A549 (cell line): ENCODE results near the gene BCL2. TPM values are rescaled to one million over a fixed set of nuclear protein-coding genes. Genes with fewer than 3 reads are reported as not detected.

ENCODE experiments used
- ATAC-seq, 2 experiments: fragments of 200-7000 bp in 1 of 2; fragments of >200 bp in 1 of 2; cut with Nextera tagmentation in 1 of 2; cut with Tn5 transposase in 1 of 2; 3 replicates each; pipeline versions ENCODE4 v1.8.0 to v1.9.1; 2018 to 2020; ENCODE audit warnings: mild to moderate bottlenecking in 1 of 2, moderate library complexity in 1 of 2
- CTCF ChIA-PET: fragments of 300-600 bp; sonication (Branson Sonifier 250); formaldehyde crosslinking; extraction: SDS; loops from one replicate; lab custom pipeline; 2021; ENCODE audit warnings: antibody characterized with exemption, inconsistent platforms; lab: Yijun Ruan, JAX
- POLR2A ChIA-PET: fragments of 350-600 bp; formaldehyde crosslinking; extraction: SDS; loops from one replicate; lab custom pipeline; 2021; ENCODE audit warnings: antibody characterized with exemption, inconsistent platforms; lab: Yijun Ruan, JAX
- DNase-seq, 2 experiments: peaks; one replicate each; pipeline versions ENCODE4 v3.0.0 to v3.0.0-alpha.2; 2011 to 2016; ENCODE audit warnings: low read depth in 1 of 2, low spot score in 1 of 2
- FAIRE-seq: peaks from 2 replicates; lab custom pipeline; 2011; peaks lifted over from hg19 to GRCh38; lab: Jason Lieb, UNC
- H3K27ac ChIP-seq, 2 experiments: fragments of >200 bp; sonication (Bioruptor Twin); formaldehyde crosslinking; 3 replicates each; pipeline ENCODE4 v1.5.1; 2016 to 2017
- H3K4me1 ChIP-seq: fragments of >200 bp; sonication (Bioruptor Twin); formaldehyde crosslinking; 3 replicates; pipeline ENCODE4 v1.6.1; 2016
- H3K4me2 ChIP-seq: fragments of >200 bp; sonication (Bioruptor Twin); formaldehyde crosslinking; 3 replicates; pipeline ENCODE4 v1.6.1; 2016
- H3K4me3 ChIP-seq: fragments of >200 bp; sonication (Bioruptor Twin); formaldehyde crosslinking; 3 replicates; pipeline ENCODE4 v1.5.1; 2016
- H3K9me3 ChIP-seq: fragments of >200 bp; sonication (Bioruptor Twin); formaldehyde crosslinking; 3 replicates; pipeline ENCODE4 v1.6.1; 2016
- BCL3 ChIP-seq: fragments of >200 bp; sonication (Bioruptor Twin); formaldehyde crosslinking; IDR thresholded peaks from 3 replicates; pipeline ENCODE4 v1.6.1; 2016
- CBX2 ChIP-seq: fragments of 200-600 bp; sonication (generic); IDR thresholded peaks from 2 replicates; pipeline ENCODE4 v1.6.1; 2016; ENCODE audit warnings: low read depth, mild to moderate bottlenecking, borderline replicate concordance
- CBX8 ChIP-seq: fragments of 200-600 bp; sonication (generic); IDR thresholded peaks from 2 replicates; pipeline ENCODE4 v1.6.1; 2016
- CEBPB ChIP-seq, 2 experiments: fragments of >200 bp in 1 of 2; sonication (Bioruptor Twin) in 1 of 2; formaldehyde crosslinking in 1 of 2; IDR thresholded peaks; 2 replicates each; pipeline ENCODE4 v1.6.1; 2012 to 2016
- CHD2 ChIP-seq: fragments of 150-350 bp; IDR thresholded peaks from 2 replicates; pipeline ENCODE4 v1.6.1; 2014; ENCODE audit warnings: low read length; ENCODE audit not compliant: partially characterized antibody
- EHF ChIP-seq: fragments of 250-450 bp; sonication (Bioruptor Pico); IDR thresholded peaks from 2 replicates; pipeline ENCODE4 v1.5.0; 2020; ENCODE audit warnings: mild to moderate bottlenecking
- ELK1 ChIP-seq: fragments of 150-350 bp; IDR thresholded peaks from 2 replicates; pipeline ENCODE4 v1.6.1; 2014; ENCODE audit warnings: low read depth, mild to moderate bottlenecking, low read length
- EP300 ChIP-seq, 2 experiments: fragments of >200 bp; sonication (Bioruptor Twin); formaldehyde crosslinking; IDR thresholded peaks; 2 replicates in 1 of 2; 3 replicates in 1 of 2; pipeline ENCODE4 v1.6.1; 2016 to 2017
- FOXS1 ChIP-seq: fragments of 250-450 bp; sonication (Bioruptor Pico); IDR thresholded peaks from 2 replicates; pipeline ENCODE4 v1.5.0; 2020; ENCODE audit warnings: mild to moderate bottlenecking, moderate library complexity
- GATA3 ChIP-seq: IDR thresholded peaks from 2 replicates; pipeline ENCODE4 v1.6.1; 2012; ENCODE audit warnings: borderline replicate concordance
- KDM5A ChIP-seq: fragments of 200-600 bp; sonication (generic); IDR thresholded peaks from 2 replicates; pipeline ENCODE4 v1.6.1; 2016; ENCODE audit warnings: antibody characterized with exemption, mild to moderate bottlenecking
- MAFK ChIP-seq: fragments of 450-650 bp; IDR thresholded peaks from 2 replicates; pipeline ENCODE4 v1.6.1; 2014; ENCODE audit not compliant: partially characterized antibody
- MYC ChIP-seq: IDR thresholded peaks from 2 replicates; pipeline ENCODE4 v1.6.1; 2012; ENCODE audit warnings: mild to moderate bottlenecking, inconsistent platforms, low read length, improper control_type of control experiment, borderline replicate concordance
- NFE2L2 ChIP-seq: fragments of 150-350 bp; conservative IDR thresholded peaks from 2 replicates; pipeline ENCODE4 v1.6.1; 2014; ENCODE audit warnings: low read length
- NPAS2 ChIP-seq: fragments of 250-450 bp; sonication (Bioruptor Pico); IDR thresholded peaks from 2 replicates; pipeline ENCODE4 v1.8.0; 2022; ENCODE audit warnings: mild to moderate bottlenecking, moderate library complexity, borderline replicate concordance
- PBX3 ChIP-seq: IDR thresholded peaks from 2 replicates; pipeline ENCODE4 v1.6.1; 2012
- PHF8 ChIP-seq: fragments of 200-600 bp; sonication (generic); IDR thresholded peaks from 2 replicates; pipeline ENCODE4 v1.6.1; 2016; ENCODE audit warnings: low read depth, mild to moderate bottlenecking, antibody characterized with exemption, moderate library complexity, borderline replicate concordance
- TFCP2L1 ChIP-seq: fragments of 250-450 bp; sonication (Bioruptor Pico); IDR thresholded peaks from 2 replicates; pipeline ENCODE4 v1.5.0; 2021; ENCODE audit warnings: mild to moderate bottlenecking
- ZC3H11A ChIP-seq: fragments of 450-650 bp; IDR thresholded peaks from 2 replicates; pipeline ENCODE4 v1.6.1; 2014; ENCODE audit warnings: antibody characterized with exemption, mild to moderate bottlenecking
- ZFP36 ChIP-seq: fragments of 450-650 bp; IDR thresholded peaks from 2 replicates; pipeline ENCODE4 v1.6.1; 2014; ENCODE audit warnings: borderline replicate concordance; ENCODE audit not compliant: partially characterized antibody
- ZNF302 ChIP-seq: fragments of 250-450 bp; sonication (Bioruptor Pico); IDR thresholded peaks from 2 replicates; pipeline ENCODE4 v1.9.0; 2021; ENCODE audit warnings: inconsistent platforms, mild to moderate bottlenecking, moderate library complexity
- WGBS: methylation state at CpG from one replicate; pipeline ENCODE4 v1.1.6; 2017; ENCODE audit errors: missing lambda C conversion rate; 5-methylcytosine and 5-hydroxymethylcytosine counted together
- polyA plus RNA-seq, 4 experiments: library from polyadenylated mRNA; depleted of rRNA in 3 of 4; stranded (reverse); fragments of >200 nt; fragmentation: RNase III in 1 of 4; extraction: RNeasy Plus Mini Kit Qiagen cat#74134 plus additional on column Dnase treatment in 1 of 4; gene quantifications; 2 replicates in 3 of 4; 3 replicates in 1 of 4; pipeline ENCODE4 v1.2.3, GENCODE V29; 2011 to 2017
- TF ChIP-seq, protein P1 (sequence below): fragments of 200-600 bp; sonication (generic); IDR thresholded peaks from 2 replicates; pipeline ENCODE4 v1.6.1; 2016; ENCODE audit warnings: antibody characterized with exemption, mild to moderate bottlenecking, moderate library complexity
- TF ChIP-seq, protein P2 (sequence below): IDR thresholded peaks from 2 replicates; pipeline ENCODE4 v1.6.1; 2012

BCL2 gene
- polyA plus RNA-seq, 2 of the 4 experiments (the other 2 are of a cell fraction), result 0.50 to 0.61 TPM

GRCh38 chr18:63297687-63298399 lies 21.7 kb downstream of the BCL2 start (continued):
- TF ChIP-seq, protein P1, sequence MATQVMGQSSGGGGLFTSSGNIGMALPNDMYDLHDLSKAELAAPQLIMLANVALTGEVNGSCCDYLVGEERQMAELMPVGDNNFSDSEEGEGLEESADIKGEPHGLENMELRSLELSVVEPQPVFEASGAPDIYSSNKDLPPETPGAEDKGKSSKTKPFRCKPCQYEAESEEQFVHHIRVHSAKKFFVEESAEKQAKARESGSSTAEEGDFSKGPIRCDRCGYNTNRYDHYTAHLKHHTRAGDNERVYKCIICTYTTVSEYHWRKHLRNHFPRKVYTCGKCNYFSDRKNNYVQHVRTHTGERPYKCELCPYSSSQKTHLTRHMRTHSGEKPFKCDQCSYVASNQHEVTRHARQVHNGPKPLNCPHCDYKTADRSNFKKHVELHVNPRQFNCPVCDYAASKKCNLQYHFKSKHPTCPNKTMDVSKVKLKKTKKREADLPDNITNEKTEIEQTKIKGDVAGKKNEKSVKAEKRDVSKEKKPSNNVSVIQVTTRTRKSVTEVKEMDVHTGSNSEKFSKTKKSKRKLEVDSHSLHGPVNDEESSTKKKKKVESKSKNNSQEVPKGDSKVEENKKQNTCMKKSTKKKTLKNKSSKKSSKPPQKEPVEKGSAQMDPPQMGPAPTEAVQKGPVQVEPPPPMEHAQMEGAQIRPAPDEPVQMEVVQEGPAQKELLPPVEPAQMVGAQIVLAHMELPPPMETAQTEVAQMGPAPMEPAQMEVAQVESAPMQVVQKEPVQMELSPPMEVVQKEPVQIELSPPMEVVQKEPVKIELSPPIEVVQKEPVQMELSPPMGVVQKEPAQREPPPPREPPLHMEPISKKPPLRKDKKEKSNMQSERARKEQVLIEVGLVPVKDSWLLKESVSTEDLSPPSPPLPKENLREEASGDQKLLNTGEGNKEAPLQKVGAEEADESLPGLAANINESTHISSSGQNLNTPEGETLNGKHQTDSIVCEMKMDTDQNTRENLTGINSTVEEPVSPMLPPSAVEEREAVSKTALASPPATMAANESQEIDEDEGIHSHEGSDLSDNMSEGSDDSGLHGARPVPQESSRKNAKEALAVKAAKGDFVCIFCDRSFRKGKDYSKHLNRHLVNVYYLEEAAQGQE, result no peak
- TF ChIP-seq NPAS2 (no peak), CBX2 (no peak), GATA3 (no peak), ZC3H11A (no peak), BCL3 (no peak), EHF (CRISPR knock-in tag) (no peak), FOXS1 (CRISPR knock-in tag) (no peak), ZFP36 (no peak), PBX3 (no peak)
- TF ChIP-seq, protein P2, sequence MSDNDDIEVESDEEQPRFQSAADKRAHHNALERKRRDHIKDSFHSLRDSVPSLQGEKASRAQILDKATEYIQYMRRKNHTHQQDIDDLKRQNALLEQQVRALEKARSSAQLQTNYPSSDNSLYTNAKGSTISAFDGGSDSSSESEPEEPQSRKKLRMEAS, result no peak

GRCh38 chr18:63293935-63294334 lies 25.6 kb downstream of the BCL2 start:
- ChIA-PET CTCF (interaction anchor here (0.6 to 1.8 kb wide), 4 partner anchors 9 to 278 kb away, joined by 3 to 4 read pairs (median 3); no protein-coding TSS in a partner anchor), POLR2A (no interaction called here)
- ATAC-seq, result no peak
- WGBS, result 35% methylated on average over 4 of the region's 4 CpGs
- no peaks in the 10 kb centered on the region for H3K4me1 ChIP-seq
- no peak for FAIRE-seq
- H3K4me2 ChIP-seq, result no peak overlapping the region
- no peak overlapping the region for H3K4me3 ChIP-seq
- H3K9me3 ChIP-seq, result no peaks in the 10 kb centered on the region
- no peak overlapping the region for H3K27ac ChIP-seq
- TF ChIP-seq MAFK (no peak), CBX8 (no peak), ZC3H11A (no peak), CHD2 (no peak), NPAS2 (no peak), EP300 (IDR thresholded peaks at IDR 0.05) (no peak), MYC (no peak), FOXS1 (CRISPR knock-in tag) (no peak)
- TF ChIP-seq, all 56 proteins: peak for 0
- no peak for DNase-seq

DNA sequence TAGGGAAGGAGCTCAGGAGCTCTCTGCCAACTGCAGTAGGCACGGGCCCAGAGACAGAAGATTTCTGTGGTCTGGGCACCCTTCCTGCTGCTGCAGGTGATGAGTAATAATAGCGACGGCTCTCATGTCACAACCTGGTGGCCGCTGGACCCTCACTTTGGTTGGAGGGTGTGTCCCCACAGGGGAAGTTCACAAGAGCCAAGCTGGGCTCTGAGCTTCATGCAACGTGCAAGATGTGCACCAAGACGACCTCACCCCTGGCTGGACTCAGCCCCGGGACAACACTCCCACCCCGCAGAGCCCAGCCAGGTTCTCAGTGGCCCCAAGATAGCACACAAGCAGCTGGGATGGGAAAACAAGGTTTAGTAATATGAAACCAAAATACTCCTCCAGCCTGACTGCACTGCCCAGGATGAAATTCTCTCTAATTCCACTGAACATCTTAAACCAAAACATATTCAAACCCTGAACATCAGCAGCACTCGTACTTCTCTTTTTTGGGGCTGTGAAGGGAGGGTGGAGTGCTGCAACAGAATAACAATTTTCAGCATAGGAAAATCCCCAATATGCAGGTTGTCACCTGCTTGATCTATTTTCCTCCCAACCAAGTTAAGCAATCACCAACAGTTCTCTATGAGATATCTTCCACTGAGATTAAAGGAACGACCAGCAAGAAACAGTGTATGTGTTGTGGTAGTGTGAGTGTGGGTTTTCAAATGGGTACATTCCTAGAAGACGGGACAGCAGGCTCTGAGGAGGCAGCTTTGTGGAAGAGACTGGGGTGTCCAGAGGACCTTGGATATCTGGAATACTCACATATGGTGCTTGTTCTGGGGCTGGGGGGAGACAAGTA lies 26.5 kb downstream of the BCL2 start:
- no peaks in the 10 kb centered on the region for H3K4me1 ChIP-seq
- H3K4me3 ChIP-seq, result no peak overlapping the region
- WGBS, result 14% methylated on average over 8 of the region's 11 CpGs
- no peak overlapping the region for H3K27ac ChIP-seq
- ATAC-seq (no peak), DNase-seq (no peak), FAIRE-seq (no peak)
- POLR2A ChIA-PET, result no interaction called here
- no peaks in the 10 kb centered on the region for H3K9me3 ChIP-seq
- CTCF ChIA-PET, result interaction anchor here (0.6 to 1.1 kb wide), 3 partner anchors 8 to 277 kb away, joined by 3 read pairs; no protein-coding TSS in a partner anchor
- H3K4me2 ChIP-seq, result no peak overlapping the region
- TF ChIP-seq TFCP2L1 (CRISPR knock-in tag) (no peak), CEBPB (IDR thresholded peaks at IDR 0.05) (no peak), BCL3 (no peak), PHF8 (no peak), NFE2L2 (no peak), ZNF302 (CRISPR knock-in tag) (no peak), ELK1 (no peak), KDM5A (no peak)
